HG03064 (cell line): Measurements from ENCODE around the gene GTF3C1.
A peak's percentile ranks its signal among the peaks of the same experiment; 100 is the strongest.
"Not testable (repeated sequence)": the region's sequence is repeated elsewhere in the genome, so short reads cannot be mapped to it uniquely, and the experiment has no call there.

Experiments
- ATAC-seq: cut with Tn5 transposase; IDR thresholded peaks from one replicate; pipeline ENCODE4 v1.9.1; 2021; ENCODE audit warnings: low read depth; ENCODE audit not compliant: unreplicated experiment

The GTF3C1 gene

GRCh38 chr16:27549746-27550581 is at the start of gene GTF3C1, which contains the start of gene KATNIP:
TSS of gene GTF3C1 (minus strand) at chr16:27549913. CDS start at chr16:27549890, 23 bp downstream.
TSS of gene KATNIP (plus strand) at chr16:27550144. CDS start at chr16:27550171, 27 bp downstream.
- ATAC-seq: peak; percentile 92

DNA sequence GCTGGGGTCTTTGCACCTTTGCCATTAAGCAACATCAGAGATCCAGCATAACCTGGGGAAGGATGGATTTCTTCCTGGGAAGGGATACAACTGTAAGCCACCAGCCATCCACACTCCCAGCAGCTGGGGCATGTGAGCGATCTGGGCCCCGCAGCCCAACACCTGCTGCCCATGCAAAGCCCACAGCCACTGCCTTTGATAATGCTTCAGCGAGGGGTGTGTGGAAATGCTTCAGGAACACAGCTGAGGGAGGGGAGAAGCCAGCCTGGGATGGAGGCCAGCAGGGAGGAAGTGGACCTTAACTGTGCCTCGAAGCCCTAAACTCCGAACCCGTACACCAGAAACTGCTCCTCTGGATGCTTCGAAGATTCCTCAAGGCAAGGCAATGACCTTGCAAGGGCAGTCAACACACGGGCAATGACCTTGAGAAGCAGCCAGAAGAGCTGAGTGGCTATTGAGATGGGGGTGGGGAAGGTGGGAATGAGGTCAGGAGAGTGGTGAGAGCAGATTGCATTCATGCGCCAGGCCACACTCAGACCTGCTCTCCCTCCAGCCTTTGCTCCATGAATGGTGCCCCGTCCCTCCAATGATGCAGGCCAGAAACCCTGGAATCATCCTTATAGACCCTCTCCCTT is 49.3 kb upstream of the GTF3C1 start:
- ATAC-seq: no peak

GRCh38 chr16:27598220-27598619 is 48.5 kb upstream of the GTF3C1 start:
- ATAC-seq: no peak

GRCh38 chr16:27597361-27597760 is 47.6 kb upstream of the GTF3C1 start:
- ATAC-seq: no peak

DNA sequence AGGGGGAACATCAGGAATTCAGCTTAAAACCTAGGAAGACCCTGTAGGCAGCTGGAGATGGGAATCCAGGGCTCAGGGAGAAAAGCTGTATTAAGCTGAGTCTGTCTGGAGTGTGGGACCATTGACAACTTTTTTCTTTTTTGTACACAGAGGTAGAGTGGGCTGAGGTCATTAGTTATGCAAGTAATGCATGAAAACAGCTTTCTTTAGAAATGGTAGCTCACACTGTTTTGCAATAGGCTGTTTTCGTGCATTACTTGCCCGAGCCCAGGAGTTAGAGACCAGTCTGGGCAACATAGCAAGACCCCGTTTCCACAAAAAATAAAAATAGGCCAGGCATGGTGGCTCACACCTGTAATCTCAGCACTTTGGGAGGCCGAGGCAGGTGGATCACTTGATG is 46.7 kb upstream of the GTF3C1 start:
- ATAC-seq: no peak

- ATAC-seq: no peak
Measured at GRCh38 chr16:27595993-27596392, 46.3 kb upstream of the GTF3C1 start.

DNA sequence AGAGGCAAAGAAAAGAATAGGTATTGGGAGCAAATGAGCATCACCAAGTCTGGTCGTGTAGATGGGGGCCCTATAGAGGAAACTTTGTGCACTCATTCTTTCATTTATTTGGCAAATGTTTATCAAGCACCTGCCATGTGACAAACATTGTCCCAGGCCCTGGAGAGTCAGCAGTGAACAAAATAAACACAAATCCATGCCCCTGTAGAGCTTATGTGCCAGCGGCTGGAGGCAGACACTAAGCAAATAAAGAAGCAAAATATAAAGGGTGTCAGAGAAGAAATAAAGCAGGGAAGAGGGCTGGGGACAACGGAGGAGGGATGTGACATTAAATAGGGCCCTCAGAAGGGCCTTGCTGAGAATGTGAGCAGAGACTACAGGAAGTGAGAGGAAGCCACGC is 45.8 kb upstream of the GTF3C1 start:
- no peak for ATAC-seq

DNA sequence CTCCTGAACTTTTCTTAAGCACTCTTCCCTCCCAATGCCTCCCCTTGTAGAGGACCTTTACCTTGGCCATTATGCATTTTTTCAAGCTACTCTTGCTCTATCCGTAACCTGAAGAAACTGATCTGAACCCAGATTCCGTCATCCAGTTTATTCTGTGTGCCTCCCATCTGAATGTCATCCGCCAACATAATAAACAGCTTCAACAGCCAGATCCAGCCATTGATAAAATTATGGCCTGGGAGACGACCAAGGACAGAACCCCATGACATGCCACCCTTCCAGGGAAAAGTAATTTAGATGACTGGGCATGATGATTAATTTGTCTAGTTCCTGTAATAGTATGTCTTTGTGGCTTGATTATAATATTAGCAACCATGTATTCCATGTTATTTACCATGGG is 42.1 kb upstream of the GTF3C1 start:
- no peak for ATAC-seq

DNA sequence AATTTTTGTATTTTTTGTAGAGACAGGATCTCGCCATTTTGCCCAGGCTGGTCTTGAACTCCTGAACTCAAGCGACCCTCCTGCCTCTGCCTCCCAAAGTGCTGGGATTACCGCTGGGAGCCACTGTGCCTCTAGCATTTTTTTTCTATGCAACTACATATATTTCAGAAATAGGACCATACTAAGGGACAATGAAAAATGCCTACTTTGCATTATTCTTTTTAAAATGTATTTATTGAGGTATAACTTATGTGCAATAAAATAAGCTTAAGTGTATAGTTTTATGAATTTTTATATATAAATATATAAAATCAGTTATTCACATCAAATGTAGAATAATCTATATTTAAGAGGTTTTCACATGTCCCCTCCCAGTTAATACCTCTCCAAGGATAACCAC is 38.3 kb upstream of the GTF3C1 start:
- ATAC-seq: no peak

DNA sequence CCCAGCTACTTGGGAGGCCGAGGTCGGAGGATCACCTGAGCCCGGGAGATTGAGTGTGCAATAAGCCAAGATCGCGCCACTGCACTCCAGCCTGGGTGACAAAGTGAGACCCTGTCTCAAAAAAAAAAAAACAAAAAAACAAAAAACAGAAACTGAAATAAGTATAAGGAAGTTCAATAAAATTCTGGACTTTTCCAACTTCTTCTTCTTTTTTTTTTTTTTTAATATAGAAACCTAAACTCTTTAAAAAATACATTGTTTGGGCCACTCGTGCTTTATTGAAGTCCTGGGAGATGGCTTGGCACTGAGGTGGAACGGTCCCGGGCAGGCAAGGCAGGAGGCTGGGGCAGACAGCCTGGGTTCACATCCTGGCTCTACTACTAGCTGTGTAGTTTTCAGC is 37.0 kb upstream of the GTF3C1 start:
- no peak for ATAC-seq

DNA sequence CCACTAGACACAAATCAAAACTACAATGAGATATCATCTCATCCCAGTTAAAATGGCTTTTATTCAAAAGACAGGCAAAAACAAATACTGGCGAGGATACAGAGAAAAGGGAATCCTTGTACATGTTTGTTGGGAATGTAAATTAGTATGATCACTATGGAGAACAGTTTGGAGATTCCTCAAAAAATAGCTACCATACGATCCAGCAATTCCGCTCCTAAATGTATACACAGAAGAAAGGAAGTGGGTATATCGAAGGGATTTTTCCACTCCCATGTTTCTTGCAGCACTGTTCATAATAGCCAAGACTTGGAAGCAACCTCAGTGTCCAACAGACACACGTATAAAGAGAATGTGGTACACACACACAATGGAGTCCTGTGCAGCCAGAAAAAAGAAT is 35.5 kb upstream of the GTF3C1 start:
- ATAC-seq: no peak

GRCh38 chr16:27583634-27584033 is 33.9 kb upstream of the GTF3C1 start:
- no peak for ATAC-seq

- ATAC-seq: no peak
Measured at GRCh38 chr16:27582883-27583282, 33.2 kb upstream of the GTF3C1 start.

DNA sequence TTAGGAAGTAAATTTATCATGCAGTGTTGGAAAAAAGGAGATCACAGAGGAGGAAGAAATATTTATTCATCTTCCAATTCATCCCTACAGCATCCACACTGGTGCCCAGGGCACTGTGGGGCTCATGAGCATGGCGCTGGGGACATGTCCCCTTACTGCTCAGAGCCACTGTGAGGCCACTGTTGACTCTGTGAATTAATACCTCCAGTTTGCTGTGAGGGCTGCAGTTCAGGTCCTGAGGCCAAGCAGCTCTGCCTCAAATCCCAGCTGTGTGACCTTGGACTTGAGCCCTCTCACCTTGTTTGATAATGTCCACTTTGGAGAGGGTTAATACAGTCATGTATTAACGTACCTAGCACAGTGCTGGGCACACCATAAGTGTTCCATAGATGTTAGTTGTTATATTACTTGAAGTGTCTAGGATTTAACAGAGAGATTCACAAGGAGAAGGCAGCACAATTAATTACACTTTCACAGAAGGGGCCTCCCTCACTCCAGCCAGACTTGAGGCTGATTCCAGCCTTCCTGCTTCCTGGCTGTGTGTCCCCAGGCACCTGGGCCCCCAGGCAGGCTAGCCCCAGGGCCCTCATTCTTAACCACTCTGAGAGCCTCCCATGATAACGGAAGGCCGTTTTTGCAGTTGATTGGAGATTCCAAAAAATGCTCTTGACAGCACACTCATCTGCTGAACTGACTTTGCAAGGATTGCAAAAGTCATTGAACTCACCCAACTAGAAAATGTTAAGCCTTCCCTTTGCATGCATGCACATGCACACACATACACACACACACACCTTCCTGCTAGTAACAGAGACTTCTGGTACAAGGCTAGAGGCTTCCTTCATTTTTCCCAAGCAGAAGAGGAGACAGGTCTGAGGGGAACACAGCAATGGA is 29.6 kb upstream of the GTF3C1 start:
- no peak for ATAC-seq

DNA sequence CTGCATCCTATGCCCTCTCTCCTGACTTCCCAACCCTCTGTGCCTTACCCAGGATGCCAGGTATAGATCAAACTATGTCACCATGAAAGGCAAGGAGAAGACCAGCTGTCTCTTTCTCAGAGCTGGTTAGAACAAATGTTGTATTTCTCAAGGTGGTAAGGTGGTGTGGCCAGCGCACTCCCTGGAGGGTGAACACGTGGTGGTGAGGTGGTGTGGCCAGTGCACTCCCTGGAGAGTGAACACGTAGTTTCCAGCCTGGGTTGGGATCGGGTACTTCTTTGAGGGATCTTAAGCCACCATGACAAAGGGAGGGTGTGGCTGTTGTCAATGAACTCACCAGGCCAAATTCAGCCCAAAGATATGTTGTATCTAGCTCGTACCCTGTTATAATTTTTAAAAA is 27.0 kb upstream of the GTF3C1 start:
- ATAC-seq: no peak

DNA sequence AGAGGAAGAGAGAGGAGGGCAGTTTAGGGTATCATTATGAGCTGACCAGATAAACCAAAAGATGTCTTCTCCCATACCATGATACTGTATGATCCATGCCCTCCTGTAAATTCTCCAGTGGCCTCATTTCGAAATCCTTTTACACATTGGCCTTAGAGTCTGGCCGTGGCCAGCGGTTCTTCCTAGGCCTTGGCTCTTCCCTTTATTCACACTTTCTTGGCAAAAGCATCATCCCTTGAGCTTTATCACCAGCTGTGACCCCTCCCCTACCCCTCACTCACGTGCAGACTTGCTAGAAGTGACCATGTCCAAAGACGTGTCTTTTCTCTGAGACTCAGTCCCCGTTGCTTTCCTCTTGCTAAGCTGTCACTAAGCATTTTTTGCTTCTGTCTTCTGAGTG is 23.0 kb upstream of the GTF3C1 start:
- no peak for ATAC-seq

GRCh38 chr16:27571433-27572326 is 22.0 kb upstream of the GTF3C1 start:
- ATAC-seq: no peak

DNA sequence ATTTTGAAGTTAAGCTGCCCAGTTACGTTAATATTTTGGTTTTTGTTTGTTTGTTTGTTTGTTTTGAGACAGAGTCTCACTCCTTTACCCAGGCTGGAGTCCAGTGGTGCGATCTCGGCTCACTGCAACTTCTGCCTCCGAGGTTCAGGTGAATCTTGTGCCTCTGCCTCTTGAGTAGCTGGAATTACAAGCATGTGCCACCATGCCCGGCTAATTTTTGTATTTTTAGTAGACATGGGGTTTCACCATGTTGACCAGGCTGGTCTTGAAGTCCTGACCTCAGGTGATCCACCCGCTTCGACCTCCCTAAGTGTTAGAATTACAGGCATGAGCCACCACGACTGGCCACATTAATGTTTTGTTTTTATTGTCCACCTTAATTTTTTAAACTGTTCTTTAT is 21.3 kb upstream of the GTF3C1 start:
- not testable (repeated sequence) for ATAC-seq

GRCh38 chr16:27568077-27568476 is 18.4 kb upstream of the GTF3C1 start:
- ATAC-seq: no peak

GRCh38 chr16:27566417-27566816 is 16.7 kb upstream of the GTF3C1 start:
- no peak for ATAC-seq
